GM23338 (cell line): ENCODE results near the gene LY86. TPM values are rescaled to one million over a fixed set of nuclear protein-coding genes. Genes with fewer than 3 reads are reported as not detected.

ENCODE experiments used
- ATAC-seq: fragments of 200-7000 bp; cut with Tn5 transposase; 3 replicates; pipeline ENCODE4 v1.9.1; 2020
- DNase-seq: peaks from one replicate; pipeline ENCODE4 v3.0.0-alpha.2; 2015; ENCODE audit warnings: low spot score
- H2AFZ ChIP-seq: fragments of 200-600 bp; sonication (generic); 2 replicates; pipeline ENCODE4 v1.8.0; 2016; ENCODE audit warnings: antibody characterized with exemption, mild to moderate bottlenecking, moderate library complexity
- H3F3A ChIP-seq: fragments of 200-600 bp; sonication (generic); replicated peaks from 2 replicates; pipeline ENCODE4 v1.8.0; 2017; ENCODE audit warnings: antibody characterized with exemption, mixed run types, low read depth
- H3K27ac ChIP-seq: fragments of 200-600 bp; sonication (generic); 2 replicates; pipeline ENCODE4 v1.6.1; 2016; ENCODE audit warnings: low read depth
- H3K27me3 ChIP-seq: fragments of 200-600 bp; sonication (generic); 2 replicates; pipeline ENCODE4 v1.8.0; 2016; ENCODE audit warnings: mild to moderate bottlenecking, mixed run types, moderate library complexity; ENCODE audit not compliant: insufficient read depth
- H3K36me3 ChIP-seq: fragments of 200-600 bp; sonication (generic); 2 replicates; pipeline ENCODE4 v1.8.0; 2016; ENCODE audit warnings: mild to moderate bottlenecking; ENCODE audit not compliant: insufficient read depth
- H3K4me1 ChIP-seq: fragments of 200-600 bp; sonication (generic); 2 replicates; pipeline ENCODE4 v1.8.0; 2016; ENCODE audit warnings: mild to moderate bottlenecking, moderate library complexity; ENCODE audit not compliant: insufficient read depth
- H3K4me2 ChIP-seq: fragments of 200-600 bp; sonication (generic); 2 replicates; pipeline ENCODE4 v1.7.1; 2017; ENCODE audit warnings: mixed run types
- H3K4me3 ChIP-seq: fragments of 200-600 bp; sonication (generic); 2 replicates; pipeline ENCODE4 v1.6.1; 2016; ENCODE audit warnings: mixed run types
- H3K79me2 ChIP-seq: fragments of 200-600 bp; sonication (generic); replicated peaks from 2 replicates; pipeline ENCODE4 v1.8.0; 2017; ENCODE audit warnings: mild to moderate bottlenecking; ENCODE audit not compliant: insufficient read depth
- H3K9me2 ChIP-seq: fragments of 200-600 bp; sonication (generic); 2 replicates; pipeline ENCODE4 v1.8.0; 2017; ENCODE audit not compliant: insufficient read depth
- H4K20me1 ChIP-seq: fragments of 200-600 bp; sonication (generic); replicated peaks from 2 replicates; pipeline ENCODE4 v1.8.0; 2017; ENCODE audit warnings: mild to moderate bottlenecking; ENCODE audit not compliant: insufficient read depth
- H3K27ac Mint-ChIP-seq: 2 replicates; pipeline ENCODE4 v1.8.0; 2020; ENCODE audit warnings: inconsistent platforms, mild to moderate bottlenecking, moderate library complexity, mixed read lengths
- H3K27me3 Mint-ChIP-seq: 3 replicates; pipeline ENCODE4 v1.8.0; 2022; ENCODE audit warnings: low read depth, mild to moderate bottlenecking, moderate library complexity, mixed read lengths, inconsistent platforms; ENCODE audit not compliant: insufficient read depth, poor library complexity
- H3K36me3 Mint-ChIP-seq: 3 replicates; pipeline ENCODE4 v1.8.0; 2021; ENCODE audit warnings: low read depth, mild to moderate bottlenecking, inconsistent platforms, moderate library complexity, mixed read lengths
- H3K4me1 Mint-ChIP-seq: 3 replicates; pipeline ENCODE4 v1.8.0; 2020; ENCODE audit warnings: mild to moderate bottlenecking, inconsistent platforms, mixed read lengths
- H3K4me3 Mint-ChIP-seq: 3 replicates; pipeline ENCODE4 v1.8.0; 2021; ENCODE audit warnings: moderate library complexity, mild to moderate bottlenecking, inconsistent platforms, mixed read lengths
- H3K9me3 Mint-ChIP-seq: 3 replicates; pipeline ENCODE4 v1.8.0; 2020; ENCODE audit warnings: moderate library complexity, mild to moderate bottlenecking, inconsistent platforms, mixed read lengths
- EZH2 ChIP-seq: fragments of 200-600 bp; sonication (generic); IDR thresholded peaks from one replicate; pipeline ENCODE4 v1.8.0; 2017; ENCODE audit warnings: antibody characterized with exemption, mild to moderate bottlenecking, low read depth; ENCODE audit not compliant: unreplicated experiment
- EZH2phosphoT487 ChIP-seq: fragments of 200-600 bp; sonication (generic); IDR thresholded peaks from one replicate; pipeline ENCODE4 v1.8.1; 2018; ENCODE audit warnings: antibody characterized with exemption; ENCODE audit not compliant: unreplicated experiment
- JUNB ChIP-seq: IDR thresholded peaks from one replicate; pipeline ENCODE4 v1.6.1; 2016; ENCODE audit warnings: antibody characterized with exemption; ENCODE audit not compliant: unreplicated experiment
- POLR2AphosphoS5 ChIP-seq: IDR thresholded peaks from 2 replicates; pipeline ENCODE4 v1.6.1; 2016; ENCODE audit warnings: antibody characterized with exemption, low read depth
- STAT1 ChIP-seq: IDR thresholded peaks from one replicate; pipeline ENCODE4 v1.6.1; 2016; ENCODE audit warnings: antibody characterized with exemption; ENCODE audit not compliant: unreplicated experiment
- ZNF114 ChIP-seq: fragments of 250-450 bp; sonication (Bioruptor Pico); IDR thresholded peaks from 2 replicates; pipeline ENCODE4 v1.5.0; 2020; ENCODE audit warnings: mild to moderate bottlenecking, moderate library complexity
- polyA plus RNA-seq: library from polyadenylated mRNA; unstranded; fragments of >200 nt; fragmentation: Nextera tagmentation; extraction: Ambion mirVana; gene quantifications from 2 replicates; pipeline ENCODE4 v1.2.1, GENCODE V29; 2016
- total RNA-seq: library from RNA; depleted of rRNA; stranded (reverse); fragments of >200 nt; shearing (Covaris generic); gene quantifications from 2 replicates; pipeline ENCODE4 v1.2.3, GENCODE V29; 2014
- TF ChIP-seq, protein P1 (sequence below): IDR thresholded peaks from one replicate; pipeline ENCODE4 v1.6.1; 2018; ENCODE audit warnings: antibody characterized with exemption; ENCODE audit not compliant: unreplicated experiment
- TF ChIP-seq, protein P2 (sequence below): IDR thresholded peaks from 2 replicates; pipeline ENCODE4 v1.6.1; 2016; ENCODE audit warnings: antibody characterized with exemption
- TF ChIP-seq, protein P3 (sequence below): fragments of 250-450 bp; sonication (Bioruptor Pico); IDR thresholded peaks from 2 replicates; pipeline ENCODE4 v1.5.0; 2020; ENCODE audit warnings: mild to moderate bottlenecking, moderate library complexity

Gene LY86
- total and polyA plus RNA-seq, 2 experiments from 2014 or later = 0.29 TPM; not detected in 1

DNA sequence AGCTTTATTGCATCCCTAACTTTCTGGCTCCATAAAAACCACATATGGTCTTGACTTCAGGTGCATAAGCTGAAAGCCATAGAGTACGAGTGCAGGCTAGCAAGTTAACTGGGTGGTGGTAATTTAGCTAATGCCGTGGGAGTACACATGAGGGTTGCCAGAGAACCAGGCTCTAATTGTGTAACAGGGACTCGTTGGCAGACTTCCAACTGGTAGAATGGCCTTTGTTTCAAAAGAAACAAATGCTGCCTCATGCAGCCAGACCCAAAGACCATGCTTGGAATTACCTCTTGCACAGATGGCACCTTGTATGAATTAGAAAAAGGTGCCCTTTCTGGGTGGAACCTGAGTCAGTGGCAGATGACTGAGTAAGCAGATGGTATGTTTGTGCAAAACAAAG lies 73.2 kb downstream of the LY86 start:
- no peaks in the 10 kb centered on the region for H4K20me1 ChIP-seq
- H3K9me3 Mint-ChIP-seq = no peaks in the 10 kb centered on the region; the same call in 2 of the 3 replicates
- H3K36me3 ChIP-seq = no peaks in the 10 kb centered on the region
- H3K4me3 Mint-ChIP-seq = no peak overlapping the region
- no peaks in the 10 kb centered on the region for H3K36me3 Mint-ChIP-seq
- H3K9me2 ChIP-seq = peaks cover 12% of the 10 kb centered on the region
- H3K4me2 ChIP-seq = no peak overlapping the region
- no peak for ATAC-seq
- H3F3A ChIP-seq = no peaks in the 10 kb centered on the region
- no peak for DNase-seq
- no peaks in the 10 kb centered on the region for H3K27me3 ChIP-seq
- no peaks in the 10 kb centered on the region for H3K4me1 ChIP-seq
- H3K79me2 ChIP-seq = no peaks in the 10 kb centered on the region
- H3K27ac ChIP-seq = no peak overlapping the region
- no peak overlapping the region for H2AFZ ChIP-seq
- H3K4me1 Mint-ChIP-seq = peaks cover 7% of the 10 kb centered on the region
- H3K4me3 ChIP-seq = no peak overlapping the region
- TF ChIP-seq, protein P1, sequence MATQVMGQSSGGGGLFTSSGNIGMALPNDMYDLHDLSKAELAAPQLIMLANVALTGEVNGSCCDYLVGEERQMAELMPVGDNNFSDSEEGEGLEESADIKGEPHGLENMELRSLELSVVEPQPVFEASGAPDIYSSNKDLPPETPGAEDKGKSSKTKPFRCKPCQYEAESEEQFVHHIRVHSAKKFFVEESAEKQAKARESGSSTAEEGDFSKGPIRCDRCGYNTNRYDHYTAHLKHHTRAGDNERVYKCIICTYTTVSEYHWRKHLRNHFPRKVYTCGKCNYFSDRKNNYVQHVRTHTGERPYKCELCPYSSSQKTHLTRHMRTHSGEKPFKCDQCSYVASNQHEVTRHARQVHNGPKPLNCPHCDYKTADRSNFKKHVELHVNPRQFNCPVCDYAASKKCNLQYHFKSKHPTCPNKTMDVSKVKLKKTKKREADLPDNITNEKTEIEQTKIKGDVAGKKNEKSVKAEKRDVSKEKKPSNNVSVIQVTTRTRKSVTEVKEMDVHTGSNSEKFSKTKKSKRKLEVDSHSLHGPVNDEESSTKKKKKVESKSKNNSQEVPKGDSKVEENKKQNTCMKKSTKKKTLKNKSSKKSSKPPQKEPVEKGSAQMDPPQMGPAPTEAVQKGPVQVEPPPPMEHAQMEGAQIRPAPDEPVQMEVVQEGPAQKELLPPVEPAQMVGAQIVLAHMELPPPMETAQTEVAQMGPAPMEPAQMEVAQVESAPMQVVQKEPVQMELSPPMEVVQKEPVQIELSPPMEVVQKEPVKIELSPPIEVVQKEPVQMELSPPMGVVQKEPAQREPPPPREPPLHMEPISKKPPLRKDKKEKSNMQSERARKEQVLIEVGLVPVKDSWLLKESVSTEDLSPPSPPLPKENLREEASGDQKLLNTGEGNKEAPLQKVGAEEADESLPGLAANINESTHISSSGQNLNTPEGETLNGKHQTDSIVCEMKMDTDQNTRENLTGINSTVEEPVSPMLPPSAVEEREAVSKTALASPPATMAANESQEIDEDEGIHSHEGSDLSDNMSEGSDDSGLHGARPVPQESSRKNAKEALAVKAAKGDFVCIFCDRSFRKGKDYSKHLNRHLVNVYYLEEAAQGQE = no peak
- TF ChIP-seq EZH2 = no peak
- no peak for TF ChIP-seq POLR2AphosphoS5
- TF ChIP-seq EZH2phosphoT487 = no peak
- no peak overlapping the region for H3K27ac Mint-ChIP-seq
- H3K27me3 Mint-ChIP-seq = peaks cover 2% of the 10 kb centered on the region

DNA sequence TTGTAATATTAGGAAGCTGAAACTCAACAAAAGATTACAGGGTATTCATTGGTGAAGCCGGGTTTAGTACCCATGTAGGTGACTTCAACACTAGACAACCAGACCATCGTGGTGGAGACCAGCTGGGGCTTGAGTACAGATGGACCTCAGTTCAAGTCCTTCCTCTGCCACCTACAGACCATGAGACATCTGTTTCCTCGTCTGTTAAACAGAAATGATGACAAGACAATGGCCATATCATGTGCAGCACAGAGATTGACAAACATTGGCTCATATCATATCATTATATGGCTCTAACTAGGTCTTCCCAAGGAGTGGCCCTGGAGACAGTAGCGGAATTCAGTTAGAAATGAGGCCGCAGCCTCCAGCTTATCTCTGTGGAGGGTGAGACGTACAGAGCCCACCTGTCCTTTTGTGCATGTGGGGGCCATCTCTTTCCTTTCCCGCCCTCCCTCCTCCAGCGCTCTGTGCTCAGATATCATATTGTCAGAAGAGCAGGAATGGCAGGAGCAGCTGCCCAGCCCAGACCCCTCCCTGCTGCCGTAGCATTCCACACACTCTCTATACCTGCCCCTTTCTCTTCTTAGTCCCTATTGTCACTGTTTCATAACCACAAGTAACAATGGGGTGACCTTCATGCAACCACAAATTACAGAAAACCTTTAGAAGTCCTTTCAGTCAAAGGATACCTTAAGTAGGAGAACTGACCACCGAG lies 75.1 kb downstream of the LY86 start:
- no peaks in the 10 kb centered on the region for H3K36me3 Mint-ChIP-seq
- no peak overlapping the region for H3K27ac Mint-ChIP-seq
- no peak for ATAC-seq
- TF ChIP-seq EZH2 = no peak
- no peak for TF ChIP-seq JUNB
- TF ChIP-seq, protein P2, sequence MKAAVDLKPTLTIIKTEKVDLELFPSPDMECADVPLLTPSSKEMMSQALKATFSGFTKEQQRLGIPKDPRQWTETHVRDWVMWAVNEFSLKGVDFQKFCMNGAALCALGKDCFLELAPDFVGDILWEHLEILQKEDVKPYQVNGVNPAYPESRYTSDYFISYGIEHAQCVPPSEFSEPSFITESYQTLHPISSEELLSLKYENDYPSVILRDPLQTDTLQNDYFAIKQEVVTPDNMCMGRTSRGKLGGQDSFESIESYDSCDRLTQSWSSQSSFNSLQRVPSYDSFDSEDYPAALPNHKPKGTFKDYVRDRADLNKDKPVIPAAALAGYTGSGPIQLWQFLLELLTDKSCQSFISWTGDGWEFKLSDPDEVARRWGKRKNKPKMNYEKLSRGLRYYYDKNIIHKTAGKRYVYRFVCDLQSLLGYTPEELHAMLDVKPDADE = no peak
- no peak for TF ChIP-seq STAT1
- TF ChIP-seq, protein P3, sequence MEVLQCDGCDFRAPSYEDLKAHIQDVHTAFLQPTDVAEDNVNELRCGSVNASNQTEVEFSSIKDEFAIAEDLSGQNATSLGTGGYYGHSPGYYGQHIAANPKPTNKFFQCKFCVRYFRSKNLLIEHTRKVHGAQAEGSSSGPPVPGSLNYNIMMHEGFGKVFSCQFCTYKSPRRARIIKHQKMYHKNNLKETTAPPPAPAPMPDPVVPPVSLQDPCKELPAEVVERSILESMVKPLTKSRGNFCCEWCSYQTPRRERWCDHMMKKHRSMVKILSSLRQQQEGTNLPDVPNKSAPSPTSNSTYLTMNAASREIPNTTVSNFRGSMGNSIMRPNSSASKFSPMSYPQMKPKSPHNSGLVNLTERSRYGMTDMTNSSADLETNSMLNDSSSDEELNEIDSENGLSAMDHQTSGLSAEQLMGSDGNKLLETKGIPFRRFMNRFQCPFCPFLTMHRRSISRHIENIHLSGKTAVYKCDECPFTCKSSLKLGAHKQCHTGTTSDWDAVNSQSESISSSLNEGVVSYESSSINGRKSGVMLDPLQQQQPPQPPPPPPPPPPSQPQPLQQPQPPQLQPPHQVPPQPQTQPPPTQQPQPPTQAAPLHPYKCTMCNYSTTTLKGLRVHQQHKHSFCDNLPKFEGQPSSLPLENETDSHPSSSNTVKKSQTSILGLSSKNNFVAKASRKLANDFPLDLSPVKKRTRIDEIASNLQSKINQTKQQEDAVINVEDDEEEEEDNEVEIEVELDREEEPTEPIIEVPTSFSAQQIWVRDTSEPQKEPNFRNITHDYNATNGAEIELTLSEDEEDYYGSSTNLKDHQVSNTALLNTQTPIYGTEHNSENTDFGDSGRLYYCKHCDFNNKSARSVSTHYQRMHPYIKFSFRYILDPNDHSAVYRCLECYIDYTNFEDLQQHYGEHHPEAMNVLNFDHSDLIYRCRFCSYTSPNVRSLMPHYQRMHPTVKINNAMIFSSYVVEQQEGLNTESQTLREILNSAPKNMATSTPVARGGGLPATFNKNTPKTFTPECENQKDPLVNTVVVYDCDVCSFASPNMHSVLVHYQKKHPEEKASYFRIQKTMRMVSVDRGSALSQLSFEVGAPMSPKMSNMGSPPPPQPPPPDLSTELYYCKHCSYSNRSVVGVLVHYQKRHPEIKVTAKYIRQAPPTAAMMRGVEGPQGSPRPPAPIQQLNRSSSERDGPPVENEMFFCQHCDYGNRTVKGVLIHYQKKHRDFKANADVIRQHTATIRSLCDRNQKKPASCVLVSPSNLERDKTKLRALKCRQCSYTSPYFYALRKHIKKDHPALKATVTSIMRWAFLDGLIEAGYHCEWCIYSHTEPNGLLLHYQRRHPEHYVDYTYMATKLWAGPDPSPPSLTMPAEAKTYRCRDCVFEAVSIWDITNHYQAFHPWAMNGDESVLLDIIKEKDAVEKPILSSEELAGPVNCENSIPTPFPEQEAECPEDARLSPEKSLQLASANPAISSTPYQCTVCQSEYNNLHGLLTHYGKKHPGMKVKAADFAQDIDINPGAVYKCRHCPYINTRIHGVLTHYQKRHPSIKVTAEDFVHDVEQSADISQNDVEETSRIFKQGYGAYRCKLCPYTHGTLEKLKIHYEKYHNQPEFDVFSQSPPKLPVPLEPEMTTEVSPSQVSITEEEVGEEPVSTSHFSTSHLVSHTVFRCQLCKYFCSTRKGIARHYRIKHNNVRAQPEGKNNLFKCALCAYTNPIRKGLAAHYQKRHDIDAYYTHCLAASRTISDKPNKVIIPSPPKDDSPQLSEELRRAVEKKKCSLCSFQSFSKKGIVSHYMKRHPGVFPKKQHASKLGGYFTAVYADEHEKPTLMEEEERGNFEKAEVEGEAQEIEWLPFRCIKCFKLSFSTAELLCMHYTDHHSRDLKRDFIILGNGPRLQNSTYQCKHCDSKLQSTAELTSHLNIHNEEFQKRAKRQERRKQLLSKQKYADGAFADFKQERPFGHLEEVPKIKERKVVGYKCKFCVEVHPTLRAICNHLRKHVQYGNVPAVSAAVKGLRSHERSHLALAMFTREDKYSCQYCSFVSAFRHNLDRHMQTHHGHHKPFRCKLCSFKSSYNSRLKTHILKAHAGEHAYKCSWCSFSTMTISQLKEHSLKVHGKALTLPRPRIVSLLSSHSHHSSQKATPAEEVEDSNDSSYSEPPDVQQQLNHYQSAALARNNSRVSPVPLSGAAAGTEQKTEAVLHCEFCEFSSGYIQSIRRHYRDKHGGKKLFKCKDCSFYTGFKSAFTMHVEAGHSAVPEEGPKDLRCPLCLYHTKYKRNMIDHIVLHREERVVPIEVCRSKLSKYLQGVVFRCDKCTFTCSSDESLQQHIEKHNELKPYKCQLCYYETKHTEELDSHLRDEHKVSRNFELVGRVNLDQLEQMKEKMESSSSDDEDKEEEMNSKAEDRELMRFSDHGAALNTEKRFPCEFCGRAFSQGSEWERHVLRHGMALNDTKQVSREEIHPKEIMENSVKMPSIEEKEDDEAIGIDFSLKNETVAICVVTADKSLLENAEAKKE (CRISPR knock-in tag) = no peak
- no peak for TF ChIP-seq ZNF114
- TF ChIP-seq EZH2phosphoT487 = no peak

More for the DNA sequence above, 75.1 kb downstream of the LY86 start:
- no peaks in the 10 kb centered on the region for H3K4me1 ChIP-seq
- Mint-ChIP-seq H3K4me1 (peaks cover 7% of the 10 kb centered on the region), H3K9me3 (no peaks in the 10 kb centered on the region), H3K27me3 (peaks cover 2% of the 10 kb centered on the region), H3K4me3 (no peak overlapping the region)
- no peak for DNase-seq
- H3F3A ChIP-seq = no peaks in the 10 kb centered on the region
- no peak overlapping the region for H3K27ac ChIP-seq
- no peaks in the 10 kb centered on the region for H3K27me3 ChIP-seq
- H3K9me2 ChIP-seq = no peaks in the 10 kb centered on the region
- H4K20me1 ChIP-seq = no peaks in the 10 kb centered on the region
- H2AFZ ChIP-seq = no peak overlapping the region
- H3K36me3 ChIP-seq = no peaks in the 10 kb centered on the region
- no peaks in the 10 kb centered on the region for H3K79me2 ChIP-seq
- H3K4me3 ChIP-seq = no peak overlapping the region
- no peak overlapping the region for H3K4me2 ChIP-seq
